ENCODE data around the gene LMOD3.
A peak's percentile ranks its signal among the peaks of the same experiment; 100 is the strongest.

The LMOD3 gene

GRCh38 chr3:69095636-69096035, 26.8 kb downstream of the LMOD3 start:
- POLR2A ChIA-PET (ENCODE audit: low non-redundant PET) = no interaction called here

GRCh38 chr3:69094467-69095205, 27.8 kb downstream of the LMOD3 start:
- POLR2A ChIA-PET (ENCODE audit: low non-redundant PET) = no interaction called here
- H3K27ac ChIP-seq = peak overlapping the region; percentile 71
- CTCF ChIA-PET = no interaction called here
- no peak for TF ChIP-seq CTCF (conservative IDR thresholded peaks at IDR 0.05; ENCODE audit: low read depth)
- no peak for DNase-seq (ENCODE audit: low spot score)

More at GRCh38 chr3:69095636-69096035, 26.8 kb downstream of the LMOD3 start:
- no peak for DNase-seq (ENCODE audit: low spot score)
- TF ChIP-seq CTCF (conservative IDR thresholded peaks at IDR 0.05; ENCODE audit: low read depth) = no peak
- H3K27ac ChIP-seq = no peak overlapping the region
- CTCF ChIA-PET = no interaction called here

DNA sequence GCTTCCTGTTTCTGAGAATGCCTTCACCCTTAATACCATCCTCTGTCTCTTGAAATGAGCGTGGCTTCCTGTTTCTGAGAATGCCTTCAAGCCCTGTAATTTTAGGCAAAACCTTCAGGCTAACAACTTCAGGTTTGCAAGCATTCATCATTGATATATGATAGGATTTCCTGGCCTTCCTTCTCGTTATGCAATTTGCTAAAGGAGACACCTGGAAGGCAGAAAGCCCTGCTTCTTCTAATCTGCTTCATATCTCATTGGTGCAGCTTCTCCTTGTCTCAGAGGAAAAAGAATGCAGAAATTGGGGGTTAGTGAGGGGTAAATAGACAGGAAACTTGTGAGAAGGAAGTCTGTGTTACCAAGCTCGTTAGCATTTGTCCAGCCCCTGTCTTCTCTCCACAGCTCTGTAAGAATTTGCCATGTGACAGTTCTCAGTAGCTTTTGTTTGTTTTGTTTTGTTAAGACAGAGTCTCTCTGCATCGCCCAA, 30.3 kb downstream of the LMOD3 start:
- no peak for TF ChIP-seq CTCF (conservative IDR thresholded peaks at IDR 0.05; ENCODE audit: low read depth)
- POLR2A ChIA-PET (ENCODE audit: low non-redundant PET) = no interaction called here
- no peak overlapping the region for H3K27ac ChIP-seq
- CTCF ChIA-PET = no interaction called here
- DNase-seq (ENCODE audit: low spot score) = no peak

DNA sequence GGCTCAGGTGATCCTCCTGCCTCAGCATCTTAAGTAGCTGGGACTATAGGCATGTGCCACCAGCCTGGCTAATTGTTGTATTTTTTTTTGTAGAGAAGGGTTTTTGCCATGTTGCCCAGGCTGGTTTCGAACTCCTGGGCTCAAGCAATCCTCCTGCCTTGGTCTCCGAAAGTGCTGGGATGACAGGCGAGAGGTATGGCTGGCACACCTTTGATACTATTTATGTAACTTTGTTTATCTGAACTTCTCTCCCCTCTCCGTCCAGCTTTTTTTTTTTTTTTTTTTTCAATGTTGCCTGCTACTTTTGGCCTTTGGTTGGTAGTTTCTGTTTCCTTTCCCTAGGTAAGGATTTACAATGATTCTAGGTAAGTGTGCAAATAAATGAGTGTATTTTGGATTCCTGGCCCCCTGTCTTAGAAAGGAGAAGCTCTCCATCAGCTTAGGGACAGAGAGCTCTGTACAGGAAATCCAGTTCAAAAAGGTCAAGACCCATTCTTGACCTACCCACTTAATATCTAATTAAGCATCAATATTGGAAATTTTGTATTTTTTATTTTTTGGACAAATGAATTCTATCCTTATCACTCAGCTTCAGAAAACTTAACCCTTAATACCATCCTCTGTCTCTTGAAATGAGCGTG, 30.9 kb downstream of the LMOD3 start:
- DNase-seq (ENCODE audit: low spot score) = no peak
- POLR2A ChIA-PET (ENCODE audit: low non-redundant PET) = interaction anchor here (0.7 kb wide), 1 partner anchor 9 kb away, joined by 3 read pairs; no protein-coding TSS in a partner anchor
- CTCF ChIA-PET = no interaction called here
- no peak overlapping the region for H3K27ac ChIP-seq
- no peak for TF ChIP-seq CTCF (conservative IDR thresholded peaks at IDR 0.05; ENCODE audit: low read depth)

DNA sequence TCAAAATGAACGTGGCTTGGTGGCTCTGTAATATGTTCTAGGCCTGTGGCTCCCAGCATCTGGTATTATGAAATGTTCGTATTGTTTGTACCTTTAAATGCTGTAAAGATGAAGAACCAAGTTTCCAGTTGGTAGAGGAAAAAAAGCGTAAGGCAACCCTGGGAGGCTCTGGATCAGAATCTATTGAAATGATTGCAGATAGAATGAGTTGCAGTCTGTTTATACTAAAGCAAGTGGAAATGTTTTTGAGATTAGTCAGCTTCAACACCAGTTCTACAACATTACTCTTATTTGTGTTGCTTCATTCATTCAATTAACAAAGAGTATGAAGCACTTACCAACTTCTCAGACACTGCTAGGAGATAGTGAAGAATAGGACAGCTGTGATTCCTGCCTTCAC, 32.4 kb downstream of the LMOD3 start:
- DNase-seq (ENCODE audit: low spot score) = peak; percentile 38
- no peak for TF ChIP-seq CTCF (conservative IDR thresholded peaks at IDR 0.05; ENCODE audit: low read depth)
- no peak overlapping the region for H3K27ac ChIP-seq
- POLR2A ChIA-PET (ENCODE audit: low non-redundant PET) = no interaction called here
- CTCF ChIA-PET = no interaction called here

DNA sequence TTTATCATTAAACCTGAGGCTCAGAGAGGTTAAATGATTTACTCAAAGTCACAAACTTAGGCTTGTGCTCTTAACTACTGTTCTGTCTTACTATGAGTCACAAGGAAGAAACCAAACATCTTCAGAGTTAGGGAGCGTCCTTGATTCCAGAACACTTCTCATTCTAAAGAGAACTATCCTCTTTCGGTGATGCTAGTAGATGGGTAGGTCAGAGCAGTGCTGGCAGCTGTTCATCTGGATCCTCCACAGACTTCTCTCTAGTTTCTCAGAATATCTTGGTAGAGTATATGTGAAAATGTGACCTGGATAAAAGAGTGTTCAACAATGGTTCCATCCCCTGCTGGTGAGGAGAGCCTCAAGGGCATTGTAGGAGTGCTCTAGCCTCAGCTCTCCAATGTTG, 34.3 kb downstream of the LMOD3 start:
- ChIA-PET POLR2A (ENCODE audit: low non-redundant PET) (no interaction called here), CTCF (no interaction called here)
- peak; percentile 8 for DNase-seq (ENCODE audit: low spot score)
- no peak for TF ChIP-seq CTCF (conservative IDR thresholded peaks at IDR 0.05; ENCODE audit: low read depth)
- H3K27ac ChIP-seq = no peak overlapping the region

Data from RWPE1 (cell line).